Measurements from ENCODE around the gene OTX2.

The OTX2 gene

GRCh38 chr14:56794557-56795283 is 15.6 kb downstream of the OTX2 start:
- DNase-seq: no peak

- DNase-seq: no peak
Measured at GRCh38 chr14:56794088-56794556, 16.2 kb downstream of the OTX2 start.

- DNase-seq: no peak
Measured at GRCh38 chr14:56789955-56790354, 20.3 kb downstream of the OTX2 start.

GRCh38 chr14:56787530-56787929 is 22.7 kb downstream of the OTX2 start:
- DNase-seq: no peak

GRCh38 chr14:56782711-56783110 is 27.6 kb downstream of the OTX2 start:
- DNase-seq: no peak

GRCh38 chr14:56774503-56774902 is 35.8 kb downstream of the OTX2 start:
- no peak for DNase-seq

DNA sequence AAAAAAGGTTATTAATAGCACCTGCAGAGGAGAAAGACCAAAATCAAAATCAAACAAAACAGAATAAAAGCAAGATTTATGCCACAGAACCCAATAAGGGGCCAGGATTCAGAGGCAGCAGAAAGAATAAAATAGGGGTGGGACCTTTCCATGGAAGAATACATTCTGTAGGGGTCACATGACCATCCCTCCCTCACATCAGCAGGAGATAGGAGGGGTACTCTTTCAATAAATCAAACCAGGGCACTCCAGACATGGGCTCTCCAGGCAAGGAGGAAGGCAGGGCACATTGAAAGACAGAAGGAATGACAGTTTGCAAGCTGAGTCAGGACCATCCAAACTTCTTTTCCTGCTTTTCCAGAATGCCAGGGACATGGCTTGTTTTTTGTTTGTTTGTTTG is 39.8 kb downstream of the OTX2 start:
- DNase-seq: no peak

DNA sequence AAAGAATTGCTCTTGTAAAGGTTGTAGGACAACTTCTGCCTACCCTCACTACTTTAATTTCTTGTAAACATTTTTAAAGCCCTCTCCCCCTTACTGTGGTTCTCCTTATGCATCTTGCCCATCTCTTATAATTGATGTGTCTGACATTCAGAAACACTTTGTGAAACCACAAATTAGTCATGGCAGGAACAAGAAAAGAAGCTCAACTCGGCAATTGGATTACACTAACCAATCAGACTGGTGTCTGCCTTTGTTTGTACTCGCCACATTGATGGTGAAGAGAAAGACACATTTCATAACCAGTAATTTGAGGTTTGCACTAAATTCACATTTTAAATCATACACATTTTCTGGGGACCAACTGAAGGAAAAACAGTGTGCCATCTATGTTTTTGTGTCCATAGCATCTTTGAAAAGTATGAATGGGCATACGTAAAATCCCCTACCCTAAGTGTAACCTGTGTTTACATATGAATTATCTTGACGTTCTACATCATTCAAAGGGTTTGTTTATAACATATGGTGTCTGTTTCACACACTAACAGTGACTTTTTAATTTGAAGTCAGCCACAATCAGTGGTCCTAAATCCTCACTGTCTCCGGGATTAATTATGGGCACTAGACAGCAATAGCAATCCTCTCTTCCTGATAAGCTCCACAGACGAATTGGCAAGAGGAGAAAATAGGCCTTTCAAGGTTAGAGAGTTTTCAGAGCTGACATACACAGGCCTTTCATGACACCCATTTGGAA is 49.9 kb downstream of the OTX2 start:
- DNase-seq: no peak

DNA sequence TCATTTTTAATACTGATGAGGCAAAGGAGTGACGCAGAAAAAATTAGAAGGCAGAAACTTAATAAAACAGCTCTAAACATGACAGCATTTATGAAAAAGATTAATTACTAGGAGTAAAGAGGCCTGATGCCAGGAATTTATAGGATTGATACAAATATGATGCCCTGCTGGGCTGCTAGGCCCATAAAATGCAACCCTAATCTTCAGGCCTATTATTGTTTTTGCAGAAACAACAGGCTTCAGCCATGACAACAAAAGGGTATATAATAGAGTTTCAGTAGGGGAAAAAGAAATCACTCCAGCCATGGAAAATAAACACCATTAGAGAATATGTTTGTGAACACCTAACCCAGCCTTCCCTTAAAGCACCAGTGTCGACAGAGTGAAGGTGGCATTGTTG is 50.6 kb downstream of the OTX2 start:
- no peak for DNase-seq

GRCh38 chr14:56759094-56759493 is 51.2 kb downstream of the OTX2 start:
- DNase-seq: no peak

DNA sequence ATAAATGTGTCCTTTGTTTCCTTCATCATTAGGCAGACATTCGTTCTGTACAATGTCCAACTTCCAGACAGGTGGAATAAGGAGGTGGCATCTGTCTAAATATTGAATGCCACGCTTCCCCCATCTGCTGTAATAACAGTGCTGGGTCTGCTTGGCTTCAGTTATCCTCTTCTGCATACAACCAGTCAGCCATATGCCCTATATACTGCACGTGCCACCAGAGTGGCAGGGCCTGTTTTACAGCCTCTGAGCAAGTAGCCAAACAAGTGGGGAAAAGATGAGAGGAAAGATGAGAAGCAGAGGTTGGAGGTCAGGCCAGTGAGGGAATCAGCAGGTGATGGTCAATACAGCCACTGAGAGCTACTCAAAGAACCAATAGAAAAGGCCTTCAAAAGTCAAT is 55.4 kb downstream of the OTX2 start:
- DNase-seq: peak; percentile 95

DNA sequence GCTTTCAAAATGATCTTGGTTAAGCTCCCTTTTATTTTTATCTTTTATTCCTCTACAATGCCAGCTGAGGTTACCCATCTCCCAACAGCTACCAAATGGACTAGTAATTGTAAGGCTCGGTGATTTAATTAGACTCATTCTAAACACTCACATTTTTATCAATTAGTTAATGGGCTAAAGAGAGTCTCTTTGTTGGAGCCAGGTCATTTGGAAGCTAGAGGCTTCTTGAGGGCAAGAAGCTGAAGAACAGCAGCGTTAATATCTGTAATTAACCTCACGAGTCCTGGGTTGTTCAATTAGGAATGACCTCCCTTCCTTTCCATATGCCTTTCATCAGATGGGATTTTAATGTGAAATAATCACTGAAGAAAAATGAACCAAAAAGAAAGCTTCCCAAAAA is 56.9 kb downstream of the OTX2 start:
- no peak for DNase-seq

- DNase-seq: no peak
Measured at GRCh38 chr14:56752428-56752827, 57.9 kb downstream of the OTX2 start.

- no peak for DNase-seq
Measured at GRCh38 chr14:56751471-56751870, 58.8 kb downstream of the OTX2 start.
